Measurements from ENCODE around the gene DNAH3.
"Not testable (repeated sequence)": the region's sequence is repeated elsewhere in the genome, so short reads cannot be mapped to it uniquely, and the experiment has no call there.

DNAH3 gene, protein sequence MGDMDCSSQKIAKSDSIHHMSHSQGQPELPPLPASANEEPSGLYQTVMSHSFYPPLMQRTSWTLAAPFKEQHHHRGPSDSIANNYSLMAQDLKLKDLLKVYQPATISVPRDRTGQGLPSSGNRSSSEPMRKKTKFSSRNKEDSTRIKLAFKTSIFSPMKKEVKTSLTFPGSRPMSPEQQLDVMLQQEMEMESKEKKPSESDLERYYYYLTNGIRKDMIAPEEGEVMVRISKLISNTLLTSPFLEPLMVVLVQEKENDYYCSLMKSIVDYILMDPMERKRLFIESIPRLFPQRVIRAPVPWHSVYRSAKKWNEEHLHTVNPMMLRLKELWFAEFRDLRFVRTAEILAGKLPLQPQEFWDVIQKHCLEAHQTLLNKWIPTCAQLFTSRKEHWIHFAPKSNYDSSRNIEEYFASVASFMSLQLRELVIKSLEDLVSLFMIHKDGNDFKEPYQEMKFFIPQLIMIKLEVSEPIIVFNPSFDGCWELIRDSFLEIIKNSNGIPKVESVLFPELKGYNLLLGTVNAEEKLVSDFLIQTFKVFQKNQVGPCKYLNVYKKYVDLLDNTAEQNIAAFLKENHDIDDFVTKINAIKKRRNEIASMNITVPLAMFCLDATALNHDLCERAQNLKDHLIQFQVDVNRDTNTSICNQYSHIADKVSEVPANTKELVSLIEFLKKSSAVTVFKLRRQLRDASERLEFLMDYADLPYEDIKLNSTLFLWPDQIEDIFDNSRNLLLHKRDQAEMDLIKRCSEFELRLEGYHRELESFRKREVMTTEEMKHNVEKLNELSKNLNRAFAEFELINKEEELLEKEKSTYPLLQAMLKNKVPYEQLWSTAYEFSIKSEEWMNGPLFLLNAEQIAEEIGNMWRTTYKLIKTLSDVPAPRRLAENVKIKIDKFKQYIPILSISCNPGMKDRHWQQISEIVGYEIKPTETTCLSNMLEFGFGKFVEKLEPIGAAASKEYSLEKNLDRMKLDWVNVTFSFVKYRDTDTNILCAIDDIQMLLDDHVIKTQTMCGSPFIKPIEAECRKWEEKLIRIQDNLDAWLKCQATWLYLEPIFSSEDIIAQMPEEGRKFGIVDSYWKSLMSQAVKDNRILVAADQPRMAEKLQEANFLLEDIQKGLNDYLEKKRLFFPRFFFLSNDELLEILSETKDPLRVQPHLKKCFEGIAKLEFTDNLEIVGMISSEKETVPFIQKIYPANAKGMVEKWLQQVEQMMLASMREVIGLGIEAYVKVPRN (N-terminal part only)

GRCh38 chr16:21150375-21151001 lies at the start of gene DNAH3:
DNAH3 (minus strand) TSS chr16:21150846; CDS start chr16:21150319, 527 bp downstream.
- no peak within 1 kb of the TSS for H3K4me3 ChIP-seq (ENCODE audit: low read depth, low read length)
- no peak for DNase-seq (ENCODE audit: low read depth)
- TF ChIP-seq, protein P1, sequence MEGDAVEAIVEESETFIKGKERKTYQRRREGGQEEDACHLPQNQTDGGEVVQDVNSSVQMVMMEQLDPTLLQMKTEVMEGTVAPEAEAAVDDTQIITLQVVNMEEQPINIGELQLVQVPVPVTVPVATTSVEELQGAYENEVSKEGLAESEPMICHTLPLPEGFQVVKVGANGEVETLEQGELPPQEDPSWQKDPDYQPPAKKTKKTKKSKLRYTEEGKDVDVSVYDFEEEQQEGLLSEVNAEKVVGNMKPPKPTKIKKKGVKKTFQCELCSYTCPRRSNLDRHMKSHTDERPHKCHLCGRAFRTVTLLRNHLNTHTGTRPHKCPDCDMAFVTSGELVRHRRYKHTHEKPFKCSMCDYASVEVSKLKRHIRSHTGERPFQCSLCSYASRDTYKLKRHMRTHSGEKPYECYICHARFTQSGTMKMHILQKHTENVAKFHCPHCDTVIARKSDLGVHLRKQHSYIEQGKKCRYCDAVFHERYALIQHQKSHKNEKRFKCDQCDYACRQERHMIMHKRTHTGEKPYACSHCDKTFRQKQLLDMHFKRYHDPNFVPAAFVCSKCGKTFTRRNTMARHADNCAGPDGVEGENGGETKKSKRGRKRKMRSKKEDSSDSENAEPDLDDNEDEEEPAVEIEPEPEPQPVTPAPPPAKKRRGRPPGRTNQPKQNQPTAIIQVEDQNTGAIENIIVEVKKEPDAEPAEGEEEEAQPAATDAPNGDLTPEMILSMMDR (IDR thresholded peaks at IDR 0.05; ENCODE audit: low read depth, low read length, missing control alignments), result no peak
- in situ Hi-C loops (cut with HindIII; ENCODE audit: low sequenced_read_pairs), result no loop called here

DNA sequence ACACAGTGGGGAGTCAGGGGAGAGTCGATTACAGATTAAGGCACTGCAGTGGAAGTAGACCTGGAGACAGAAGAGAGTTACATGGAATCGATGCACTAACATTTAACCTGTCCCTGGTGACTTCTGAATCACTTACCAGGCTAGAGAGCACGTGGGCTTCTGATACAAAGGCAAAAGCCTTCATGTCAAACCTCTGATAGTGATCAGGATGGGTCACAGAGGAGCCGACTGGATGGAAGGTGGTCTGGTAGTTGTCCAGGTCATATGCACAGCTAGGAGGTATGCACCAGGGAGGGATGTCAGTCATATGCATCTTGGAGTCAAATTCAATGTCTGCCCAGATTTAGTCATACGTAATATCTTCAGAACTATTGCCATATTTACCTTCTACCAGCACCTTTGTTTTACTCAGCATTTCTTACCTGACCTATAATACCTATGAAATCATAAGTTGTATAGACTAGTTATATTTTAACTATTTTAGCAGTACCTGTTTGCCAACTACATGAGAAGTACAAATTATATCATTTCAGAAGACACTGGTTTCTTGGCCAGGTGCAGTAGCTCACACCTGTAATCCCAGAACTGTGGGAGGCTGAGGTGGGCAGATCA lies 49.1 kb upstream of the DNAH3 start:
- in situ Hi-C loops (cut with HindIII; ENCODE audit: low sequenced_read_pairs), result no loop called here
- DNase-seq (ENCODE audit: low read depth), result no peak

DNA sequence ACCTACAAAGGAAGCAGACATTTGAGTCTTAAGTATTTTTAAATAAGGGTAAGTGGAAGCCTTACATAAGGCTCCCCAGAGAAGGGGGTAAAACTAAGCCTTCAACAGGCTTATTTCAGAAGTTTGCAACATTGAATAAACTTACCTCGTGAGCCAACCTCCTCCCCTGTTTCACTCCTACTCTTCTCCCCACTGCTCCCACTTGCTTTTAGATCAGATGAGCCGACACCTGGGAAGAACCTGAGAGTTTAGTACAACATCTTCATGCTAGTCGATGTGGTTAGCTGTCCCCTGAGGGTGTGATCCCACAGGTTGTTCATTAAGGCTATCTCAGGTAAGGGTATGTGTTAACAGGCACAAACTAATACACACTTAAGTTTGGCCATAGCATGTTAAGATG lies 47.0 kb upstream of the DNAH3 start:
- TF ChIP-seq, protein P1 (IDR thresholded peaks at IDR 0.05; ENCODE audit: low read depth, low read length, missing control alignments), result no peak
- no peak overlapping the region for H3K4me3 ChIP-seq (ENCODE audit: low read depth, low read length)
- in situ Hi-C loops (cut with HindIII; ENCODE audit: low sequenced_read_pairs), result no loop called here
- DNase-seq (ENCODE audit: low read depth), result no peak

More for the DNA sequence above, 49.1 kb upstream of the DNAH3 start:
- TF ChIP-seq, protein P1 (IDR thresholded peaks at IDR 0.05; ENCODE audit: low read depth, low read length, missing control alignments), result no peak
- no peak overlapping the region for H3K4me3 ChIP-seq (ENCODE audit: low read depth, low read length)

GRCh38 chr16:21197112-21197511 lies 46.5 kb upstream of the DNAH3 start:
- in situ Hi-C loops (cut with HindIII; ENCODE audit: low sequenced_read_pairs), result no loop called here
- no peak overlapping the region for H3K4me3 ChIP-seq (ENCODE audit: low read depth, low read length)
- DNase-seq (ENCODE audit: low read depth), result no peak
- TF ChIP-seq, protein P1 (IDR thresholded peaks at IDR 0.05; ENCODE audit: low read depth, low read length, missing control alignments), result no peak

DNA sequence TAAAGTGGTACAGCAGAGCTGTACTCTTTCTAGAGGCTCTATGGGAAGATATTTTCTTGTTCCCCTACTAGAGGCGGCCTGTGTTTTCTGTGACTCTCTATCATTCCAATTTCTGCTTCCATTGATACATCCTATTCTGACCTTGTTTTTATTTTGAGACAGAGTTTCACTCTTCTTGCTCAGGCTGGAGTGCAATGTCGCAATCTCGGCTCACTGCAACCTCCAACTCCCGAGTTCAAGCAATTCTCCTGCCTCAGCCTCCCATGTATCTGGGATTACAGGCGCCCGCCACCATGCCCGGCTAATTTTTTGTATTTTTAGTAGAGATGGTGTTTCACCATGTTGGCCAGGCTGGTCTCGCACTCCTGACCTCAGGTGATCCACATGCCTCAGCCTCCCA lies 44.7 kb upstream of the DNAH3 start:
- H3K4me3 ChIP-seq (ENCODE audit: low read depth, low read length); DNase-seq (ENCODE audit: low read depth); in situ Hi-C loops (cut with HindIII; ENCODE audit: low sequenced_read_pairs): not testable (repeated sequence)

- TF ChIP-seq, protein P1 (IDR thresholded peaks at IDR 0.05; ENCODE audit: low read depth, low read length, missing control alignments), result no peak
- no peak for DNase-seq (ENCODE audit: low read depth)
- in situ Hi-C loops (cut with HindIII; ENCODE audit: low sequenced_read_pairs), result no loop called here
- H3K4me3 ChIP-seq (ENCODE audit: low read depth, low read length), result no peak overlapping the region
Measured at GRCh38 chr16:21194771-21195301, 44.2 kb upstream of the DNAH3 start.

All from astrocyte of the cerebellum (primary cell).